Keratinocyte (primary cell): ENCODE data around the gene GIPC1.

Experiments used
- EZH2 ChIP-seq: IDR thresholded peaks from one replicate; pipeline ENCODE4 v1.6.1; 2012; ENCODE audit warnings: inconsistent platforms, mild to moderate bottlenecking, low read length, moderate library complexity
- TF ChIP-seq, protein P1 (sequence below), 3 experiments: IDR thresholded peaks in 1 of 3; conservative IDR thresholded peaks in 1 of 3; optimal IDR thresholded peaks in 1 of 3; 2 replicates in 2 of 3; 3 replicates in 1 of 3; pipeline versions ENCODE3 to v1.5.1; 2011; ENCODE audit warnings: low read length in 3 of 3, mild to moderate bottlenecking in 3 of 3, moderate library complexity in 2 of 3, control low read depth in 1 of 3, inconsistent platforms in 1 of 3; ENCODE audit not compliant: insufficient read depth in 2 of 3; ENCODE audit errors: extremely low read depth in 1 of 3

GRCh38 chr19:14482172-14482941 lies 13.6 kb downstream of the GIPC1 start:
- TF ChIP-seq, protein P1, sequence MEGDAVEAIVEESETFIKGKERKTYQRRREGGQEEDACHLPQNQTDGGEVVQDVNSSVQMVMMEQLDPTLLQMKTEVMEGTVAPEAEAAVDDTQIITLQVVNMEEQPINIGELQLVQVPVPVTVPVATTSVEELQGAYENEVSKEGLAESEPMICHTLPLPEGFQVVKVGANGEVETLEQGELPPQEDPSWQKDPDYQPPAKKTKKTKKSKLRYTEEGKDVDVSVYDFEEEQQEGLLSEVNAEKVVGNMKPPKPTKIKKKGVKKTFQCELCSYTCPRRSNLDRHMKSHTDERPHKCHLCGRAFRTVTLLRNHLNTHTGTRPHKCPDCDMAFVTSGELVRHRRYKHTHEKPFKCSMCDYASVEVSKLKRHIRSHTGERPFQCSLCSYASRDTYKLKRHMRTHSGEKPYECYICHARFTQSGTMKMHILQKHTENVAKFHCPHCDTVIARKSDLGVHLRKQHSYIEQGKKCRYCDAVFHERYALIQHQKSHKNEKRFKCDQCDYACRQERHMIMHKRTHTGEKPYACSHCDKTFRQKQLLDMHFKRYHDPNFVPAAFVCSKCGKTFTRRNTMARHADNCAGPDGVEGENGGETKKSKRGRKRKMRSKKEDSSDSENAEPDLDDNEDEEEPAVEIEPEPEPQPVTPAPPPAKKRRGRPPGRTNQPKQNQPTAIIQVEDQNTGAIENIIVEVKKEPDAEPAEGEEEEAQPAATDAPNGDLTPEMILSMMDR (optimal IDR thresholded peaks at IDR 0.05 in 1 of 3, IDR thresholded peaks at IDR 0.05 in 1 of 3, conservative IDR thresholded peaks at IDR 0.05 in 1 of 3; ENCODE audit: extremely low read depth in 1 of 3, insufficient read depth in 2 of 3, low read length in 3 of 3) = no peak
- no peak for TF ChIP-seq EZH2
